Osteocyte (in vitro differentiated cells): ENCODE results near the gene EXD3. TPM values are rescaled to one million over a fixed set of nuclear protein-coding genes. Genes with fewer than 3 reads are reported as not detected.

Source experiments
- DNase-seq: peaks from one replicate; pipeline ENCODE4 v3.0.0; 2021; ENCODE audit warnings: mixed read lengths; ENCODE audit not compliant: unreplicated experiment; ENCODE audit errors: extremely low spot score
- H3K27ac Mint-ChIP-seq: one replicate; pipeline ENCODE4 v1.8.0; 2021; ENCODE audit warnings: mild to moderate bottlenecking, mixed read lengths; ENCODE audit not compliant: unreplicated experiment
- H3K27me3 Mint-ChIP-seq: one replicate; pipeline ENCODE4 v1.8.0; 2021; ENCODE audit warnings: mixed read lengths; ENCODE audit not compliant: unreplicated experiment
- H3K36me3 Mint-ChIP-seq: one replicate; pipeline ENCODE4 v1.8.0; 2021; ENCODE audit warnings: mixed read lengths; ENCODE audit not compliant: unreplicated experiment
- H3K4me1 Mint-ChIP-seq: one replicate; pipeline ENCODE4 v1.8.0; 2021; ENCODE audit warnings: mixed read lengths; ENCODE audit not compliant: unreplicated experiment
- H3K4me3 Mint-ChIP-seq: one replicate; pipeline ENCODE4 v1.8.0; 2021; ENCODE audit warnings: mild to moderate bottlenecking, moderate library complexity, mixed read lengths; ENCODE audit not compliant: unreplicated experiment
- H3K9me3 Mint-ChIP-seq: one replicate; pipeline ENCODE4 v1.8.0; 2021; ENCODE audit warnings: mixed read lengths; ENCODE audit not compliant: unreplicated experiment
- CTCF ChIP-seq: fragments of 200-600 bp; sonication (generic); IDR thresholded peaks from 2 replicates; pipeline ENCODE4 v1.5.0; 2021; ENCODE audit warnings: antibody characterized with exemption, mild to moderate bottlenecking, moderate library complexity
- total RNA-seq: library from RNA; stranded (reverse); gene quantifications from 2 replicates; pipeline ENCODE4 v1.2.1, GENCODE V29; 2021

EXD3 gene
- total RNA-seq, 1 donor from 2014 or later, result 21.5 TPM

- TF ChIP-seq CTCF, result no peak
- no peak for DNase-seq
- H3K9me3 Mint-ChIP-seq, result no peaks in the 10 kb centered on the region
- H3K36me3 Mint-ChIP-seq, result no peaks in the 10 kb centered on the region
- no peaks in the 10 kb centered on the region for H3K4me1 Mint-ChIP-seq
- H3K27me3 Mint-ChIP-seq, result no peaks in the 10 kb centered on the region
- no peak overlapping the region for H3K27ac Mint-ChIP-seq
- H3K4me3 Mint-ChIP-seq, result no peak overlapping the region
Observed at GRCh38 chr9:137375321-137376058, 47.5 kb downstream of the EXD3 start.

DNA sequence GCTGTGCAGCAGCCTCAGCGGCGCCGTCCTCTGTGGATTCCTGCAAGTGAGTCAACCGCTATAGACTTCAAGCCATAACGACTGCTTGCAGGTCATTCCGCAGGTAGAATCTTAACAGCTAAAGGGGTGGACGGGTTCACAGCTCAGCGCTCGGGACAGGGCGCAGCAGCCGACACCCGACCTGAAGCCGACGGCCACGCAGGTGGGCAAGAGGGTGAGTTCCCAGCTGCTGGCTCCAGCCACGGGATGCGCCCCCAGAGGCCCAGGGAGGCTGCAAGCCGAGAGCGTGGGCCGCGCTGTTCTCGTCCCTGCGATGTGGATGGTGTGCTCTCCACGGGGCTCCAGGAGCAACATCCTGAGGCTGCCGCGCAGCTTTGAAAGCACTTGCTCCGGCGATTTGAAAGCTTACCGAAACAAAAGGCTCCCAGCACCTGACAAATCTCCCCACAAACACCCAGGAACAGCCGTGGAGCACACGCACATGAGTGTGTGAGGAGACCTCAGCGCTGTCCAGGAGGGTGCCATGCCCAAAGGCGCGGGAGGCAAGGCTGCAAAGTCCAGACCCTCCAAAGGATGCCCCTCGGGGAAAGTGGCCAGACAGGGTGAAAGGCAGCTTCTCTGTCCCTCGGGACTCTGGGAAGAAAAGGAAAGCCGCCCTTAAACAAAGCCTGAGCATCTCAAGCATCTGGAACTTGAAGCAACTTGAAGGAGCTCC, 48.7 kb downstream of the EXD3 start:
- DNase-seq, result no peak
- peaks cover 2% of the 10 kb centered on the region for H3K36me3 Mint-ChIP-seq
- no peak for TF ChIP-seq CTCF
- no peak overlapping the region for H3K27ac Mint-ChIP-seq
- no peaks in the 10 kb centered on the region for H3K4me1 Mint-ChIP-seq
- no peaks in the 10 kb centered on the region for H3K27me3 Mint-ChIP-seq
- no peak overlapping the region for H3K4me3 Mint-ChIP-seq
- no peaks in the 10 kb centered on the region for H3K9me3 Mint-ChIP-seq

GRCh38 chr9:137373611-137373980, 49.4 kb downstream of the EXD3 start:
- no peak for TF ChIP-seq CTCF
- Mint-ChIP-seq H3K4me3 (no peak overlapping the region), H3K27ac (no peak overlapping the region), H3K9me3 (no peaks in the 10 kb centered on the region), H3K36me3 (peaks cover 2% of the 10 kb centered on the region), H3K4me1 (no peaks in the 10 kb centered on the region), H3K27me3 (no peaks in the 10 kb centered on the region)
- no peak for DNase-seq

GRCh38 chr9:137372693-137373610, 50.0 kb downstream of the EXD3 start:
- Mint-ChIP-seq H3K27ac (no peak overlapping the region), H3K4me1 (no peaks in the 10 kb centered on the region), H3K4me3 (no peak overlapping the region), H3K27me3 (no peaks in the 10 kb centered on the region), H3K36me3 (peaks cover 2% of the 10 kb centered on the region), H3K9me3 (no peaks in the 10 kb centered on the region)
- no peak for DNase-seq
- no peak for TF ChIP-seq CTCF
